NCI-H2029 (cell line): ENCODE measurements around the gene LMX1A.

Experiments
- DNase-seq: peaks from one replicate; lab custom pipeline; 2025; lab: John Stamatoyannopoulos, UW

LMX1A gene

DNA sequence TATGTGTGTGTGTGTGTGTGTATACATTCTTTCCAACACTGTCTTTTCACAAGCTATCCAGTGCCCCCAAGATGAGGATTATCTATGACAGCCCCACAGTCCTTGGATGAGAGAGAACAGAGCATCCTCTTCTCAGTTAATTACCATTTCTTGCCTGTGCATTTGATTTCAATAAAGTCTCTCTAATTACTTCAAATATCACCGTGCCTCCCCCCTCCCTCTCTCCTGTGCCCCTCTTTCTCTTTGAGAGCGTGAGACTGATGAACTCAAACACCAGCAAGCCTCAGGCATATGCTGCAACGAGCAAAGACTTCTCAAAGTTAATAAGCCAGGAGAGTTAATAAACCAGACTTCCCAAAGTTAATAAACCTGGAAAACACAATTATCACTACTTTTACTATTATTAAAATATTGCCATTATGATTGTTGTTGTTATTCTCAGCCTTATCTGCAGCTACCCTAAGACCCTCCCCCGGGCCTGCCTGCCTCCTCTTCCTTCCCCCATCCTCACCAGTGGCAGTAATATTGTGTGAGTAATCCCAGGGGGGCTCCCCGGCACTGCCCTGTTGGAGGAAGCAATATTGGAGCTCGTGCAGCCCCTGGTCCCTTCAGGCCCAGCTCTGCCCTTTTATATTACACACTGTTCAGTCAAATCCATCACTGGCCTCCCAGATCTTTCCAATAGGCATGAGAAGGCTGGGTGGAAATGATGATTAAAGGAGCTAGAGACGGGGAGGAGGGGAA, 30.9 kb downstream of the LMX1A start:
- DNase-seq, result no peak

DNA sequence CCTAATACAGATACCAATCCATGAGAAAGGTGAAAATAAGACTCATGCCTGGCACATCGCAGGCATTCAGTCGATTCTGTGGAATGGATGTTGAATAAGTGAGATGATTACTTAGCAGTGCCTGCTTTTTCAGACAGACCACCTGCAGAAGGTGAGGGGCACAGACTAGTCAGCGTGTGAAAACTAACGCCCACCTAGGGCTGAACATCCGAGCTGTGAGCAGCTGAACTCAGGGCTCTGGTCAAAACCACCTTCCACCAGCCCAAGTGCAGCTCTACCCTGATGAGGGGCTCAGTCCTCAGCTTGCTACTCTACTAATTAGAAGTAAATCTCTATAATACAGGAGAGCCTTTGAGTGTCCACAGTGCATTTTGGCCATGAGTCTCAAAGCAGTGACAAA, 32.5 kb downstream of the LMX1A start:
- no peak for DNase-seq

DNA sequence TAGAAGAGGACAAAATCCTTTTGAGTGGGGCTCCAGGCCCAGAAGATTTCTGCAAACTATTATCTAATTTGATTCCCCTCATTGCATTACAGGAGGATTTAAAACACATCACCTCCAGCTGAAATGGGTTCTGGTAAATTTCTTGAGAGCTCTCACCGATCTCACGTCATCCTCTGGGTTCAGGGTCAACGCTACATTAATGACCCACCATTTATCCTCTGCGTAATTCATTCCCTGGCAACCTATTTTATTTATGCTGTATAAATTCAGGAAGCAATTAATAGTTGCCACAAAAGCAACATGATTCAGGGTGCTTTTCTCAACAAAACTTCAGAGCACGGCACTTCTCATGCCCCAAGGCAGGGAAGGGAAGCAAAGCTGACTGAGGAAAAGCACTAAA, 38.9 kb downstream of the LMX1A start:
- no peak for DNase-seq

DNA sequence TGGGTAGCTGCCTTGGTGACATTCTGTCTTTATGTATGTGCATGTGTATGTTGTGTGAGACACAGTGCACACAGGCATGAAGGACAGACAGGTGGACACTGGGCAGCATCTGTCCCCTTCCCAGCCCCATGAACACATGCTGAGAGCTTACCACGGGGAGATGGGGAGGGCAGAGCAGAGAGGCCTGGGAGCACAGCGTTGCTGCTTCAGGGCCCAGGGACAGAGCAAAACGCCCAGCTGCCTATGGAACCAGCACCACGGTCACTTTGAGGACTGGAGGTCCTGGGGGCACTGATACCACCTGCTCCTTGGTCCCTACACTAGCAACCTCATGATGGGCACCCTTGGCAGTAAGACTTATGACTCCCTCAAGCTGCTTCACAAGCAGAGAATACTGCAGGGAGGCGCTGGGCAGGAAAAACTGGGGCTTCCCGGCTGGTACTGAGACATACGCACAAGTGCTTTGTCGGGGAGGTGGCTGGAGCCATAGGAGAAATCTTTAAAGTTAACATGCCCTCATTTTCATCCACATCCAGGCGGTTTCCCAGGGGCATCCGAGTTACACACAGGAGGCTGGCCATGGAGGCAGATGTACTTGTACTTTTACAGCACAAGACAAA, 40.3 kb downstream of the LMX1A start:
- DNase-seq, result no peak

DNA sequence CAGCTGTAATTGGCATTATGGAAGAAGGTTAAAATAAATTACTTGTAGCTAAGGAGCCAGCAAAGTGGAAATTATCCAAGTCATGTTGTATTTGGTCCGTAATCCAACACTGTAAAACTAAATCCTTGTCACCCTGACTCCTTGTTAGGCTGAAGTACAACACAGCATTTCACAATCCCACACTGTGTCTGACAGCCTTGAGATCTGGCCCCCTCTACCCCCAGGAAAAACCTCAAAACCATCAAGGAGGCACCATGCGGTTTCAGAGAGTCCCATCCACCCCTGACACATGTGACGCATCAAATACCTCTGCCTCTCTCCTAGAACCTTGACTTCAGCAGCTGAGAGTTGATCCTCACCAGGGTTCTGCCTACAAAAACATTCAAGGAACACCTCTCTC, 41.0 kb downstream of the LMX1A start:
- no peak for DNase-seq

DNA sequence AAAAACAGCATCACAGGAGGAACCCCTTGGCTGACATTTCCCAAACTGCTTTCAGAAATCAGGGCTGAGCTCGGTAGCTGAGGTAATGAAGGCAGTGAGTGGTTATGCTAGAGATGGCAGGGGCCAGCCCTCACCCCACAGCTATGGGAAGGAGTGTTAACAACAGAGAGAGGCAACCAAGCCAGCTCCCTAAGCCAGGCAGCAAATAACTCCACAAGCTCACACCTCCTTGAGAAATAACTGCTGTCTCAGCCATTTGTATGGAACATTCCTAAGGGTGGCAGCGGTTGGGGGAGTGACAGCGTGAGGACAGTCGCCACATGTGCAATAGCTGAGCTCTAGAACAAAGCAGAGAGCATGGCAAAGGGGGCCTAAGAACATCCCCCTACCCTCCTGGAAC, 42.6 kb downstream of the LMX1A start:
- no peak for DNase-seq

DNA sequence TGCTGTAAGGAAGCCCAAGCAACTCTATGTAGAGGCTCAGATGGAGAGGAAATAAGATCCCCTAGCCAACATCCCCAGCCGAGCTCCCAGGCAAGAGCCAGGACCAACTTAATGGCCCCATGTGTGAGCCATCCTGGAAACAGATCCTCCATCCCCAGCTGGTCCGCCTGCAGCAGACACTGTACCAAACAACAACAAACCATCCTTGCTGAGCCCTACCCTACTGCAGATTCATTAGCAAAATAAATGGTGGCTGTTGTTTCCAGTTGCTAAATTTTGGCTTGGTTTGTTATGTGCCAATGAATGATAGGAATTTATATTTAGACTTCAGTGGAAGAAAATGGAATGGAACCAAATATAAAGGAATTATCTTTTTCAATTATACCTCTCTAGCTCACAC, 43.9 kb downstream of the LMX1A start:
- no peak for DNase-seq

DNA sequence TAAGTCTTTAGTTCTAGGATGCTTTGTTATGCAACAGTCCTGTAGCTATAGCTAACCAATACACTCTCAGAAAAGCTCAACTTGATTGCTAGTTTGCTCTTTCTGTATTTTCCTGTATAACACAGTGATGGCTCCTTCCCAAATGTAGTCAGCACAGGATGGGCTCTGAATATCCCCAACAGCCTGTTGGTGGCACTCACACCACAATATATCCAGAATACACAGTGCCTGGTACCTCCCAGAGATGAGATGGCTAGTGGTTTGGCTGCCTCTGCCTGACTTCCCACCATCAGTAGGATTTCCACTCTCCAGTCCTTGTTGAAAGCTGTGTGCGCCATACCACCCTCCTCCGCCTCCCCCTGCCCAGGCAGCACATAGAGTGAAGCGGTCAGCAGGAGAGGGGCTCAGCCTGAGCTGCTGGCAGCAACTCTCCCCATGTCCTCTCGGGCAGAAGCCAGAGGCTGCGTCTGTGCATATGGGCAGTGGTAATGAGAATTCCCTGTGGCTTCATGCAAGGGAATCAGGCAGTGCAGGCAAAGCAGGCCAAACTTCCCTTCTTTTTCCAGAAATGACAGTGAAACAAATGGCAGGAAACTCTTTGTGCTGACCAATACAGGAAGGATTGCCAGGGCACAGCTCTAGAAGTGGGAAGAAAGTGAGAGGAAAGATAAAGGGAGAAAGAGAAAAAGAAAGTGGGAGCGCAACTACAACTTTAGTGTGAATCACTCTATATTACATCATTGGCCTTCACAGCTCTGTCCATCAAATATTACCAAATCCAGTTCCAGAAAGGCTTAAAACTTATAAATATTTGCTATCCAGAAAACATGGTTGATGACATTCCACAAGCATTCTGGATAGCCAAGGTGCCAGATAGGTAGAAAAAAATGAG, 49.7 kb downstream of the LMX1A start:
- no peak for DNase-seq

DNA sequence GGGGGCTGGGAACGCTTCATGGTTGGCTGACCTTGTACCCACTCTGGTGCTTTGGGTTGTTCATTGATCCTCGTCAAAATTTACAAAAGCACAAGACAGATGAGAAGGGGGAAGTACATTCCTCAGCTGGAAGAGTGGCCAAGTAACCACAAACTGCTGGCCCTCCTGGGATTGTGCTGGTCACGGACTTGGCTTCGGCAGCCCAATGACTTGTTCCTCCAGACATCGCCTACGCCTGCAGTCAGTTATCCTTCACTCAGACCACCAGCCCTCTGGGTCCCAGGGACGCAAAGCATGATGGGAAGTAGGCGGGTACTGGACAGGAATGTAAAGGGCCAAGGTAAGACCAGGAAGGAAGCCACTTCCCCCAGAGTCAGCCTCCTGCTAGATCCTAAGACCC, 53.1 kb downstream of the LMX1A start:
- no peak for DNase-seq

DNA sequence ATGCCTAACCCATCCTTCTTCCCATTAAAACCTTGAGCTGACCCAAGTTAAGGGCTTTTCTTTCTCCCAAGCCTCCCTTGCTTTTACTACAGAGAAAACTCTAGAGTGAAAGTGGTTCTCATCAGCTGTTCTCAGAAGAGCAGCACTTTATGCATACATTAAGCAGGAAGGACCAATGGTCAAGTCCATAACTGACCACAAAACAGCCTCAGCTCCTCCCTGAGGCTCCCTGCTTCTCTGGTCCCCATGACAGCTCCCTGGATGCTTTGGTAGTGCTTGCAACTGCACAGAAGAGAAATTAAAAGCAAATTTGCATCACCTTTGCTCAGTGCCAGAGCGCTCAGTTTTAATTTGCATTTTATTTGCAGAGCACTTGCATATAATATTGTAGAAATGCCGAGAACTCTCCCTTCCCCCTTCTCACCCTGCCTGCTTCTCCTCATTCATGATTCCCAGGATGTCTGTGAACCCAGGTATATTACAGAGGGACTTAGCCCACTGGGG, 56.1 kb downstream of the LMX1A start:
- no peak for DNase-seq

DNA sequence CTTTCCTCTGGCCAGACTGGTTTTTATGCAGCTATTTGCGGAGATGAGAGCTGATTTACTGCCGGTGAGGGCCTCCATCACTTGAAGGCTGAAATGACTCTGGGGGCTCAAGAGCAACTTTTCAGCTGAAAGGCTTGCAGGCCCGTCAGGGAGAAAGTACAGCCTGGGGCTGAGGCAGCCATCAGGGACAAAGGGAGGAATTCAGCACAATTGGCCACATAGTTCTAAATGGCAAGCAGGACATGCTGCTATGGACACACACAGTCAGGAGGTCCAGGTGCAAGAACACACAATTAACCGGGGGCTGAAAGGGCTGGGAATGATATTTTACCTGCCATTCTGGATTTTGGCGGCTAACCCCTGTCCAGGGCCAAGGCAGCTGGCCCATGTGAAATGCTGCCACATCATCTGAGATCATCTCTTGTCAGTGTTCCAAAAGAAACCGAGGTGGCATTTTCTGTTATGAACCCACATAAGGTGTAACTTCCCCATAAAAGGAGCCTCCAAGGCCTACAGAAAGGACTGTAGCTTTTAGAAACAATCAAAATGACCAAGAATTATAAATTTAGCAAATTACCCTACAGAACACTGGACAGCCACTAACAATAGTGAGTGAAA, 58.2 kb downstream of the LMX1A start:
- DNase-seq, result no peak

DNA sequence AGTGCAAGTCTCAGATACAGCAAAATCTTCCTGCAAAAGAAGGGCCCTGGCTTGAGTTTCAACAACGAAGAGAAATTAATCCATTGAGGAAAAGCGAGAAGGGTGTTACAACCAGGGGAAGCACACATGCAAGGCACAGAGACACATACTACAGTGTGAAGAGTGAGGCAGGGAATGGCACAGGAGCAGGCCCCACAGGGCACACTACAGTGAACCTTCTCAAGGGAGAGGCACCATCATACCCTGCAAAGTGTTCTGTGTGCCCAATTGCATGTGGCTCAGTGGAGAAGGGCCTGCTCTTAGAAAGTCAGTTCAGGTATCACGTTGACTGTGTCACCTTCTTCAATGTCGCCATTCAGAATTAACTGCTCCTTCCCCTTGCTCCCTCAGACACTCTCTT, 60.3 kb downstream of the LMX1A start:
- no peak for DNase-seq

DNA sequence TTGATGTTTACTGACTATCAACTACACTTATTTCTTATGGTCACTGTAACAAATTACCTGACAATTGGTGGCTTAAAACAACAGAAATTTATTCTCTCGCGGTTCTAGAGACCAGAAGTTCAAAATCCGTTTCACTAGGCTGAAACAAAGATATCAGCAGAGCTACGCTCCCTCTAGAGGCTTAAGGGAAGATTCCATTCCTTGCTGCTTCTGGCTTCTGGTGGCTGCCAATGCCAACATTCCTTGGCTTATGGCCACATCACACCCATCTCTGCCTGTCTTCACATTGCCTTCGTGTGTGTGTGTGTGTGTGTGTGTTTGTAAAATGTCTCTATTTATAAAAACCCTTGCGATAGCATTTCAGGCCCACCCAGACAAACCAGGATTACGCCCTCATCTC, 66.4 kb downstream of the LMX1A start:
- no peak for DNase-seq

DNA sequence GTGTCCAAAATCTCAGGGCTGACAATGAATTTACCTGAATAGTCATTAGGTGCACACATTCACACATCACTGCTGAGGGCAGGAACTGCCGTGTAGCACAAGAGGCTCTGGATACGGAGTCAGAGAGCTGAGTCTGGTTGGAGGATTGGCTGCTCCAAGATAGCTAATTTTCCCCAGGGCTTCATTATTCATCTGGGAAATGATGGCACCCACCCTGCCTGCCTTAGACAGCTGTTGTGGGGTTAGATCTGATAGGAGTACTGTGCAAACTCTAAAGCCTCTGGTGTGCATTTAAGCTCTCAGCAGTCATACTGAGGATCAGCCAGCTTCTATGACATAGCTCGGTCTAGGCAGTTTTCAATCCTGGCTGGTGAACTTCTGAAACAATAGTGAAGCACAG, 67.0 kb downstream of the LMX1A start:
- no peak for DNase-seq

DNA sequence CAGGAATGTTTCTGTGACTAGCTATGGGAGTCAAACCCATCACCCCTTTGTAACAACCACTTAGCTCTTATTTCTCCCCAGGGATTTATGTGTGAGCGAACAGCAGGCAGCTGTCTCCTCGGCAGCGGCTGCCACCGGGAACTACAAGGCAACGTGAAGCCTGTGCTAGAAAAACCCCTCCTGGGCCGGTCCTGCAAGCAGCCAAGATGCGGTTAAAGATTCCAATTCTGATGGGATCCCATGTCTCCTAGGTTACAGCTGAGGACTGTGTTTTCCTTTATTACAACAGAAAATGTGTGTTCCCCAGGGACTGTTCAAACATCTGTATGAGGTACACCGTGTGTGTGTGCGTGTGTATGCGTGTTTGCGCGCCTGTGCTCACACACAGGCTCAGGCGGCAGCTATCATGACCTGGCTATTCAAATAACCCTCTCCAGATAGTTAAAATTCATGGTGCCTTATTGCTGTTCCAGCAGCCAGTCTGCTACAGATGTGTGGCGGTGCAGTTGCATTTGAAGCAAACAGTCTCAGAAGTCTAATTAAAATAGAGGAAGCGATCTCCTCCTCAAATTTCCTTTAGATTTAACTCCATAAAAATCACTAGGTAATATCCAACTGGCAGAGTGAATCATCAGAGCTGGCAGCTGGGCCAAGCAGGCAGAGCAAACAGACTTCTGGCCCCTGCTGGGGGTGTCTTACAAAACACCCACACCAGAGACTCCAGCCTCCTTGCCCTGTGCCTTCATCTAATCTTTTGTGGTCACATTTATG, 68.0 kb downstream of the LMX1A start:
- DNase-seq, result peak; percentile 37

DNA sequence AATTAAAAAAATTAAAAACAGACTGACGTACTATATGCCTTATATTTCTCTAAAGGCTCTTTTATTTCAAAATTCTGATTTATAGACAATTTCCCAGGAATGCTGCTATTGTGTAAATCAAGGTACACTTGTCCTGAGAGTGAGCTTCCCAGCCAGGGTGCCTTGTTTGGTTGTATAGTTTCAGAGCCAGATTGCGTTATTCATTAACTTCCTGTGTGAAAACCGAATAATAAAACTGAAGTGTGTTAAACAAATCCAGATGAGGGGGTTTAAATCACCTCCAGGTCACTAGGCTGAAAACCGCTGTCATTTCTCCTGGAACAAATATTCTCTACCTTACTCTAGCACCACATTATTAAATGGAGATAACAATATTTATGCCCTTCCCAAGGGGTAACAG, 68.7 kb downstream of the LMX1A start:
- no peak for DNase-seq

DNA sequence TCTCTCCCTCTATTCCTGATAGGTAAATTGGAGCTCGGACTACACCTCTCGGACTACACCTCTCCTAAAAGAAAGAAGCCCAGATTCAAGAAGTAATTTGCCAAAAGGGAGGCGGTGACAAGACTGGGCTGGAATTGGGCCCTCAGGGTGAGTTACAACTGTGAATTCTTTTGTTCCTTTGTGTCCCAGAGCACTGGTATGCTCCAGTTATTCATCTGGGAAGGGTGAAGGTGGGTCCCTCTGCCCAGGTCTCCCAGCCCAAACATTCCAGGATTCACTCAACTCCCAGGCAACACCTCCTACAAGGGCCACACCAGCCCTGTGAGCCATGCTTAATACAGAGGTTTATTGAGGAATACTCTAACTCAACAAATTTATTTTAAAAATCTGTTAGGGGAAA, 69.2 kb downstream of the LMX1A start:
- no peak for DNase-seq

DNA sequence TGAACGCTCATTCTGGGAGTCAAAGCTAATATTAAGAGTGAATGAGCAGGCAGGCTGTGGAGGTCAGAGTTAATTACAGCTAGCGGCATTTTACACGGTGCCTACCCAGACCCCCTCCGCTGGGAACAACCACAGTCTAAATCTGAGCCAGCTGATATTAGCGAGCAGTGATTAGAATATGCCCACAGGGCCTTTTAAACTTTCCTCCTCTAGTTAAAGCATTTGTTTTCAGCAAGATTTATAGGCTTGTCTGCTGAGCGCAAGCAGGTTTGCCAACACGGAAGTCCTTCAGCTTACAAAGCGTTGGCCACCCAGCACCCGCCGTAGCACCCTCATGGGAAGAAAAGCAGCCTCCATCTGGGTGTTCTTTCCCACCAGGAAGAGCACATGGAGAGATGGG, 72.1 kb downstream of the LMX1A start:
- DNase-seq, result peak; percentile 41

DNA sequence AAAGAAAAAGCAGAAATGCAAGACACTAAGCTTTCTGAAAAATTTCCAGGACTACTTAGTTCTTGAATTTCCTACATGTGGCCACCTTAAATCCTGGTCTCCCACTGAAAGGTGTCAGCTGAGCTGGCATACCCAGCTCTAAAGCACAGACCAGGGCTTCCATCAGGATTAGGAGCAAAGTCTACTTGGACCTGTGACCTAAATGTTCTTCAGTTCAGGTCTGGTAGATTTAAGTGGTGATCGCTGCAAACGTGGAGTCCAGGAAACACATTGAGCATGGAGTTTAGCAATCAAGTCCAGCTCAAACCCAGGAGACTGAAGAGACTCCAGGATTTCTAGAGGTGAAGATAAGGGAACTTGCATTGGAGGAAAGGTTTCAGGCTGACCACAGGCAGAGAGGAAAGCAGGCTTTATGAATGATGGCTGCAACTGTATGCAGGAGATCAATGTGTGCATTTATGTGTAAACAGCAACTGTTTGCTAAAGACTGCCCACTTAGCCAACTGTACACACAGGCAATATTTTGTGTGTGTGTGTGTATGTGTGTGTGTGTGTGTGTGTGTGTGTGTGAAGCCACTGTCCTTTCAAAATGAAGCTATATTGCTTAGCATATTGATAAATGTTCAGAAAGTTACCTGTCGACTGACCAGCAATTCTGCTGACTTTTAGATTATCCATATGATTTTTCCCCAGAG, 75.2 kb downstream of the LMX1A start:
- DNase-seq, result no peak

DNA sequence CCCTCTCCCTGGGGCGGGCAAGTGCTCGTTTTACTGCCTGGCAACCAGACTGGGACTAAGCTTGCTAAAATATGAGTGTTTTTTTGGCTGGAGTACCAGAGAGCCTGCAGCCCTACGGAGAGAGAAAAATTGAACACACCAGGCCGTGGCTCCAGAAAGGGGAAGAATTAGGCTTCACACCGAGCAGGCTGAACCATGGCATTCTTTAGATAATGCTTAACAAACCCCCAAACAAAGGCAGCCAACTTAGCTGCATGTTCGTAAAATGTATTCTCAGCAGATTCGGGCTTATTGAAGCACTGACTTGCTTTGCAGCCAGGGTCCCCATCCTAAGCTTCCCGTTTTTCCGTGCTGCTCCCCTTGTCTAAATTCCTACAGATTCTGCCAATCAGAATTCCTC, 76.6 kb downstream of the LMX1A start:
- no peak for DNase-seq

DNA sequence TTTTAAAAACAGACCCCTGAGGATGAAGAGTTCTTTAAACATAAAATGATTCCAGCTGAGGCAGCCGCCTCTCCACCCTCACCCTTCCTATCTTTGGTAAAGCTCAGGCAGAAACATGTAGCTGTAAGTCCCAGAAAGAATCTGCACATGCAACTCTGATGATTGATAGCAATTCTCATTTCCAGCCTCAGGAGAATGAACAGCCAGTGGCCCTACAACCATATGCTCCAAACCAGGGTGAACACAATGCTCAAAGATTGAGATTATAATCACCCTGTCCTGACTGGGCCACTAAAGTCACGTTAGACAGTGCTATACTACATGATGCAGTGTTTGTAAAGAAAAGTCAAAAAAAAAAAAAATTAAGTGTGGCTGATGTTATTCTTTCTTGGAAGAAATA, 80.2 kb downstream of the LMX1A start:
- DNase-seq, result no peak
